GM19397 (cell line): Measurements from ENCODE around the gene IKZF1.

Source experiments
- ATAC-seq: cut with Tn5 transposase; IDR thresholded peaks from one replicate; pipeline ENCODE4 v1.9.1; 2021; ENCODE audit warnings: mild to moderate bottlenecking, moderate library complexity; ENCODE audit not compliant: unreplicated experiment

Gene IKZF1

DNA sequence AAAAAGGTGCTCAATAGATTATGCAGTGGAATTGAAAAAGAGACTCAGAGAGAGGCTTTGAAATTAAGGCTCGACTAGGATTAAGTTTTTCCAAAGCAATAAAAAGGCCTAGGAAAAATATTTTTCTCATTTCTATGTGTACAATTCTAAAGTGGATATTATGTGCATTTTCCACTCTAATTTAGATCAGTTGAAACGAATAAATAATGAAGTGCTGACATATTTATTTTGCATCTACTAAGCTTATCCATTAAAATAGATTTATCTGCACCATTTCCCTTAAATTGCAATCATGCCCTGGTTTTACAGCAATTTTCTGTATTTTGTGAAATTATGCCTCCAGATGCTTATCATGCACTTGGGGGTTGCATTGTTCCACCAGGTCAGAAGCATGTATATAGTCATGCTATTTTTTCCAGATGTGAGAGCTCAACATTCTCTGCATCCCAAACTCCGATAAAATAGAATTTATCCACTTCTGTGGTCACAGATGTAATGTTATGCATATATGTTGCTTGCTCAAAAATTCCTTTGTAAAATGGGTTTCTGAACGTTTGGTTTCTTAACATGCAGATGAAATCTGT lies 127.3 kb downstream of the IKZF1 start:
- no peak for ATAC-seq

DNA sequence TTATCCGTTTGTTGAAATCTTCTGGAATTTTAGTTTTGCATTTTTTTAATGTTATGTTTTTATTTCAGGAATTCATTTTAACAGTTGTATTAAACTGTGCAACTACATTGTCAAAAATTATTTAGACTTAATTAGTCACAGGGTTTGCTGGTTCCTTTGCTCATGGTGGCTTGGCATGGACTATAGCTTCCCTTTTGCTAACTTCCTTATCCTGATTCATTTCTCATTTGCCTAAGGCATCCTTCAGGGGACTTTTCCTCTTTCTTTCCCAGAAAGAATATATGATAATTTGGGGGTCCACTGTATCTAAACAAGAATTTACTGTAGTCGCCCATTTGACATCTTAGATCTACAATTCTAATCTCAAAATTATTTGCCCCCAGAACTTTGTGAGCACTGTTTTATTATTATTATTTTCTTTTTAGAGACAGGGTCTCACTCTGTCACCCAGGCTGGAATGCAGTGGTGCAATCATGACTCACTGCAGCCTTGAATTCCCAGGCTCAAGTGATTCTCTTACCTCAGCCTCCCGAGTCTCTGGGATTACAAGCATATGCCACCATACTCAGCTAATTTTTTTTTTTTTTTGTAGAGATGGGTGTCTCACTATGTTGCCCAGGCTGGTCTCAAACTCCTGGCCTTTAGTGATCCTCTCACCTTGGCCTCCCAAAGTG lies 131.8 kb downstream of the IKZF1 start:
- ATAC-seq = no peak

DNA sequence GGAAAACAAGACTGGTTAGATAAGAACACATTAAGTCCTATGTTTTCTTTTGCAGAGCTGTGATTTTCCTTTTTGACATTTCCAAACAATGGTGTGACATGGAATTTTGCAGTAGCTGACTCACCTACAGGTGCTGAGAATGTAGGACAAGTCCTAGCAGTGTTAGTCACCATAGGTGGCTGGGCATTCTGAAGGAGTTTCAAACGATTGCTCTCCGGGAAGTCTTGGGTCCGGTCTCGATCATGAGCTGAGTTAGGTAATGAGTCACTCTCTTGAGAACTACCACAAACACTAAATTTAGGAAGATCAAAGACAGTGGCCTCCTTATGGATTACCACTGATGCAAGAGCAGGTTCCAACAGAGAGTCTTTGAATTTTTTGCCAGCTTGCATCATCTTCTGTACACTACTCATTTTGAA lies 142.0 kb downstream of the IKZF1 start:
- ATAC-seq = no peak

DNA sequence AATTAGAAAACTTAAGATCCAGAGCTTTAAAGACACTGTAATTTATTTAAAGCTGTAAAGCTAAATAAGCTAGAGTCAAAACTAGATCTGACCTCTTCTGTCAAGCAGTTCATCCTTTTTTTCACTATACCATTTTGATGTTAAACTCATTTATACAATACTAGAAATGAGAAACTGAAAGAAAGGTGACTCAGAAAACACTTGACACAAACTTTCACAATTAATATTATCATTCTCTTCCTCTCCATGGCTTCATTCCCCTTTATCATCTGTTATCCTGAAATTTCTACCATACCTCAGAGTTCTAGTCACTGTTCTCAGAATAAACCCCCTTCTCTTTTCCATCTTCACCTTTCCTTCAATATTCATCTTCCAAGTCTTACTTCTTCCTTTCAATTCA lies 144.3 kb downstream of the IKZF1 start:
- ATAC-seq = no peak

DNA sequence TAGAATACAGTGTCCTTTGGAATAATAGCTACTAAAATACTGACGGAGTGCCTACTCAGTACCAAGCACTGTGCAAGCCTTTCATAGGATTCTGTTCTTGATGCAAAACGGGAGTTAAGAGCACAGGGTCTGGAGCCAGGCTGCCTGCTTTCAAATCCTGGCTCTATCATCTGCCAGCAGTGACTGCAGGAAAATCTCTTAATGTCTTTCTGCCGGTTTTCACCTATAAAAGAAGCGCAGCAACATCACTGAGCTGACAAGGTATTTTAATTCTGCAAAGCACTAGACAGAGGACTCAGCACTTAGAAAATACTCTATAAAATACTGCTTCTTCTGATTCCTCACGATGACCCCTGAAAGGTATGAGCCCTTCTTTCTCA lies 145.0 kb downstream of the IKZF1 start:
- ATAC-seq = no peak

DNA sequence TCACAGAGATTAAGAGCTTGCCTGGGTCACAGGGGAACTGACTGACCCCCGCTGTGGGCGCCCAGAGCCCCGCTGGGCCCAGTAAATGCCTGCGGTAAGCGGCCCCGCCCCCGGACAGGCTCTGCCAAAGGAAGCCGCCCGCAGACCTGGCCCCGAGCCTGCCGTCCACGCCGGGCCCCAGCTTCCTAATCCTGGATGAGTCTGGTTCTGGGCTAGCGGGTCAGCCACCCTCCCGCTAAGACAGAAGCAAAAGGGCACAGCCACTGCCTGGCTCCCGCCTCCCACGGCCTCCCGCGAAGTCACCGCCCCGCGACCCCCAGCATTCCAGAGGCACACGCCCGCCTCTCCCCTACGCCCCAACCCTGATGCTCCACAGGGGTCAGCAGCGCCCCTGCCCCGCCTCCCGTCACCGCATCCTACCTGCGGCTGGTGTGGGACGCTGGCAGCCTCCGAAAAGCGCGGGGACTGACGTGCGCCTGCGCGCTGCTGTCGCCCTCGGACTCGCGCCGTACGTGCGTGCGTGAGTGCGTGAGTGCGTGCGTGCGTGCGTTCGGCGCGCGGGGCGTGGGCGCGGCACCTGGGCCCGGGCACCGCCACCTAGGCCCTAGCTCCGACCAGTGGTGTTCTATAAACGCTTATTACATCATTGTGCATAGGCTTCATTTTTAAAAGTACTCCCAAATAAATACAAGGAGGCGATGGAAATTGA lies 145.5 kb downstream of the IKZF1 start, which contains the start of gene FIGNL1:
FIGNL1 (minus strand) TSS at position 470 of the 709 bp plus-strand sequence. CDS start 3,063 bp downstream, outside the sequence.
- ATAC-seq = peak; percentile 95

DNA sequence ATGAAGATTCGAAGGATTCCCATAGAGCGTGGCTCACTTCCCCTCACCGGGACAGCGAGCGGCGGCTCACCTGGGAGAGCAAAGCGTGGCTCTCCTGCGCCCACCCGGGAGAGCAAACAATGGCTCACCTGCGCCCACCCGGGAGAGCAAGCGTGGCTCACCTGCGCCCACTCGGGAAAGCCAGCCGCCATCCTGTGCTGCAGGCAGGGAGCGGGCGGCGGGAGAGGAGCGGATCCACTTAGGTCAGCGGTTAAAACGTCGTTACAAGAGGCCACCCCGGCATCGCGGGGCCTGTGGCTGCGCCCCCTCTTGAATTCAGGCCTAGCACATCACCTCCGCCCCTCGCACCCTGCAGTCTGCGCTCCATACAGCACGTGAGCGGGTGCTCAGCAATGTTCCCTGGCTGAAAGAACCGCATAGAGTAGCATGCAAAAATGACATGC lies 146.1 kb downstream of the IKZF1 start:
- ATAC-seq = peak; percentile 27
